Fibroblast of the aortic adventitia (primary cell): ENCODE measurements around the gene RNF31. TPM values are rescaled to one million over a fixed set of nuclear protein-coding genes. Genes with fewer than 3 reads are reported as not detected.

Experiments used
- DNase-seq: peaks from one replicate; pipeline ENCODE4 v3.0.0-alpha.2; 2010; ENCODE audit warnings: low read depth
- H3K4me3 ChIP-seq: 2 replicates; pipeline ENCODE4 v1.5.1; 2011; ENCODE audit warnings: low read depth, mild to moderate bottlenecking, control low read depth, low read length, moderate library complexity
- CTCF ChIP-seq: IDR thresholded peaks from 2 replicates; pipeline ENCODE4 v1.5.1; 2011; ENCODE audit warnings: mild to moderate bottlenecking, low read length, control low read depth, inconsistent platforms; ENCODE audit not compliant: insufficient read depth
- total RNA-seq: library from RNA; depleted of rRNA; stranded (reverse); fragments of >200 nt; gene quantifications from 2 replicates; pipeline ENCODE4 v1.2.3, GENCODE V29; 2012; ENCODE audit warnings: low replicate concordance

The RNF31 gene
- total RNA-seq, 1 donor, result 51.1 TPM

- no peak for TF ChIP-seq CTCF
- no peak overlapping the region for H3K4me3 ChIP-seq
- no peak for DNase-seq
Observed at GRCh38 chr14:24150993-24151392, 3.7 kb downstream of the RNF31 start.

- no peak for TF ChIP-seq CTCF
- no peak for DNase-seq
- no peak overlapping the region for H3K4me3 ChIP-seq
Observed at GRCh38 chr14:24151404-24152080, 4.2 kb downstream of the RNF31 start.

- H3K4me3 ChIP-seq, result no peak overlapping the region
- DNase-seq, result no peak
- no peak for TF ChIP-seq CTCF
Observed at GRCh38 chr14:24155100-24155499, 7.8 kb downstream of the RNF31 start.

GRCh38 chr14:24156840-24157239 lies 9.5 kb downstream of the RNF31 start:
- H3K4me3 ChIP-seq, result no peak overlapping the region
- no peak for DNase-seq
- no peak for TF ChIP-seq CTCF

- no peak for DNase-seq
- TF ChIP-seq CTCF, result no peak
Observed at GRCh38 chr14:24157331-24157730, 10.0 kb downstream of the RNF31 start.

GRCh38 chr14:24159777-24160498 lies 12.6 kb downstream of the RNF31 start:
- no peak for DNase-seq

More at GRCh38 chr14:24157331-24157730, 10.0 kb downstream of the RNF31 start:
- no peak overlapping the region for H3K4me3 ChIP-seq

More at GRCh38 chr14:24159777-24160498, 12.6 kb downstream of the RNF31 start:
- no peak overlapping the region for H3K4me3 ChIP-seq
- no peak for TF ChIP-seq CTCF
